Frontal cortex (tissue), 4 donors: ENCODE data around the gene ABCA12. TPM values are rescaled to one million over a fixed set of nuclear protein-coding genes. Genes with fewer than 3 reads are reported as not detected.

Experiments used
- DNase-seq, 2 donors: peaks; one replicate each; pipeline ENCODE4 v3.0.0; 2012; ENCODE audit warnings: low spot score in 2 of 2
- FAIRE-seq: peaks from 2 replicates; lab custom pipeline; 2012; peaks lifted over from hg19 to GRCh38; lab: Jason Lieb, UNC
- total RNA-seq: library from RNA; depleted of rRNA; stranded (reverse); fragments of >200 nt; gene quantifications from one replicate; pipeline ENCODE4 v1.2.3, GENCODE V29; 2014
- donor health status: control.
- donor health status: control.
- donor health status: control.

ABCA12 gene
- total RNA-seq, 1 donor from 2014 or later, result 0.41 TPM

DNA sequence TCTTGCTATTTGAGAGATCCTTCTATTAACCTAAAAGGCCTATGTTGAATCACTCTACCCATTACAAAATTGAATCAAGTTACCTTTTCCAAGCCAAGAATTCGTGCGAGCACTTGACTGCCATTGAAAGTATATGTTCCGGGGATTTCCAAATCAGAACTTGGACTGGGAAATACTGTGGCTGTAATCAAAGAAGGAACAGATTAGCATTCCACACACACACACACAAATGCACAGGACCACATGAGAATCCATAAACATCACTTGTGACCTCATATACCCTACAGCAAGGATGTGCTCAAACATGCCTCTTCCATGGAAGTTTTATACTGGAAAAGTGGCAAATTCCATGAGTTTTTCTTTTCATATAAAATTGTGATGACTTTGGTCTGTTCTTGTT is 86.0 kb downstream of the ABCA12 start:
- FAIRE-seq, result no peak

DNA sequence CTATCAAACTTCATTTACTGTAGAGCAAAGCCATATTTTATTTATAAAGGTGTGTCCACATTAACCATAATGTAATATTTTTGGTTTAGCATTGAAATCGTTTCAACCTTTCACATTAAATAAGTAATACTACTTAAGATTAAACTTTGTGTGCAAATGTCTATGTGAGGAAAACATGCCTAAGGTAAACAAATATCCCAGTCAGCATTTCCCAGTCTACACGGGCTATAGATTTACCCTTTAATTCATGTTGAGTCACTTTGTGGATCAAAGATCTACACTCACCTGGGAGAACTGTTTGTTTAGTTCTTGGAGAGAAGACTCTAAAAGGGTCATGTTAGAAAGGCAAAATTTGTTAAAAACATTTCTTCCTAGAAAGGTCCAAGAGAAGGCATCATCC is 89.1 kb downstream of the ABCA12 start:
- FAIRE-seq (no peak), DNase-seq (no peak)

More for the DNA sequence above, 86.0 kb downstream of the ABCA12 start:
- DNase-seq, result no peak

DNA sequence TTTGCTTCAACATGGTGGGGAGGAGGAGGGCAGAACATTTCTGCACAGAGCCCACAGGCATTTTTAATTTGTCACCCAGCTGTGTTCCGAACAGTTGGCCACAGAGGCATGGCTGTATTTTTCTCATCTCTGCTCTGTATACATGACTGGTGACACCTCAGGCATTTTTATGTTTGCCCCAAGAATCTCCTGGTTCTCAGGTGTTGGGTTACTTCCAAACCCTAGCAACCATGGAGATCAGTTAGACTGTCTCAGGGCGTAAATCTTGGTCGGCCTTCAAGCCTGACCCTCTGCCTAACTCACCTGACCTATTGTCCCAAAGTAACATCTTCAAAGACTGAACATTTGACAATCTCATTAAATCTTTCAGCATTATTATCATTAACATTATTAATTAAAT is 100.0 kb downstream of the ABCA12 start:
- DNase-seq, result no peak
- no peak for FAIRE-seq

DNA sequence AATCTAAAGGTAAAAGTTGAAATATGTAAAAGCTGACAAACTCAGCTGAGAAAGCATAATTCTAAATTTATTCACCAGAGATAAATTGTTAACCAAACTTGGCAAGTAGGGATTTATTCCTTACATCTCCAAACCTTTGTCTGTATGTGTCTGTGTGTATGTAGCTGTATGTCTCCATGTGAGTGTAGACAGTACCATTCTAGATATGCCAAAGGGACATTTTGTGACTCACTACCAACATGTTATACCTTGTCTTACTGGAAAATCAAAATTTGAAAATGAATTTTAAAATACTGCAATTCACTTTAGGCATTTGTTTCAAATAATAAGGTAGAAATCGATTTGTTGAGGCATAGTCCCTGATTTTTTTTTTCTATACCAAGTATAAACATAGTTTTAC is 102.1 kb downstream of the ABCA12 start:
- FAIRE-seq (no peak), DNase-seq (no peak)

DNA sequence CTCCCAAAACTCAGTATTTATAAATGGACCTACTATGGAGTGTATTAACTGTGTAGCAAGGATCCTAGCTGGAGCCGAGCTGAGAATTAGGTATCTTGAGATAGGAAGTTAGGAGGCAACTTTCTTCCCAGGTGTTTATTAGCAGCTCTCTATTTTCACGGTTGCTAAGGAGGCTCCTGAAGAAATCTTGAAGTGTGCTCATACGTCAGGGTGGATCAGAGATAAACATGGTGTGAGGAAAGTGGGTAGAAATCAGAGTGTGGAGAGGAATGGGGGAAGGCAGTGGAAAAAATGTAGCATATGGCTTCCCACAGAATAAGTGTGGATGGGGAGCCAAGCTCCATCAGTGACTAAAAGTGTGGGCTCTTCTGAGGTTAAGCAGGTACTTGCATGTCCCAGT is 104.3 kb downstream of the ABCA12 start:
- DNase-seq (no peak), FAIRE-seq (no peak)

DNA sequence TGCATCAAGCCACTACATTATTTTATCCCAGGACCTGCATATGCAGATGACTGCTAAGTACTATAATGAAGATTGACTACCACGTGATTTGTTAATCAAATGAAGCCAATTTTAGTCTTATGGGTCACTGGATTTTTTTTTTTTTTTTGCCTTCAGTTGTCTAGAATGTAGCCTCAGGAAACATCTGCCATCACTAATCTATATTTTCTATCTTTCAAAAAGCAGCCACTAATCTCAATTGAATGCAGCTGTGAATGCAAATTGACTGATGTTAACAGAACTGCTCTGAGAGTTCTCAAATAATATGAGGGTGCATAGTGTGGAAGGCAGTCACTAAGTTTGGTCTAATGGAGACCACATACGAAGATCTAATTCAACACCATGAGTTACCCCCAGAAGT is 106.3 kb downstream of the ABCA12 start:
- no peak for FAIRE-seq
- no peak for DNase-seq

DNA sequence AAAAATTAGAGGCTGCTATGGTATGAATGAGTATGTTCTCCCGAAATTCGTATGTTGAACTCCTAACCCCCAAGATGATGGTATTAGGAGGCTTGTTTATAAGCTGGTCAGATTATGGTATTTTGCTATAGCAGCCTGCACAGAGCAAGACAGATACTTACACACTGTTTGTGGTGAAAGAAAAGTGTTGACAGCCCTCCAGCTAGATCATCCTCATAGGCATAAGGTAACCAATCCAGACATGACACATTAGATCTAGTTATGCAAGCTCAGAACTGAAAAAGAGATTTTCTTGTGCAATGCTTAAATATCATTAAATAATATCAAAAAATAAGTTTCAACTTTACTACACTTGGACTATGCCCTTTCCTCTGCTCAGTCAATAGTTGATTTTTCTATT is 107.1 kb downstream of the ABCA12 start:
- FAIRE-seq, result no peak

DNA sequence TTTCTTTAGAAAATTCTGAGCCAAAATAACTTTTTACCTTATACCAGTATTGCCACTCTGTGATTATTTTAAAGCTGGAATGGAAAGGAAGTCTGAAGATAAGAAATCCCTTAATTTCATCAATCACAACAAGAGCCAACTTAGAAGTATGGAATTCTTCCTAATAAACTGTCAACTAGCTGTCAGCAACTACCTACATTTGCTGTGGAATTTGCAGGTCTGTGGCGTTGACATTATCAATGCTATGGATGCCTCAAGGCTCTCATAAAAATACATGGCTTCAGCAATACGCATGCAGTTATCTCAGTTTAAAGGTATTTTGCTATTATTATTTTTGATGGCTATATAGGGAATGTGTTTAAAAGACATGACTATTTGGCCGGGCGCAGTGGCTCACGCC is 108.5 kb downstream of the ABCA12 start:
- DNase-seq, result no peak
- no peak for FAIRE-seq

More for the DNA sequence above, 107.1 kb downstream of the ABCA12 start:
- DNase-seq, result no peak

DNA sequence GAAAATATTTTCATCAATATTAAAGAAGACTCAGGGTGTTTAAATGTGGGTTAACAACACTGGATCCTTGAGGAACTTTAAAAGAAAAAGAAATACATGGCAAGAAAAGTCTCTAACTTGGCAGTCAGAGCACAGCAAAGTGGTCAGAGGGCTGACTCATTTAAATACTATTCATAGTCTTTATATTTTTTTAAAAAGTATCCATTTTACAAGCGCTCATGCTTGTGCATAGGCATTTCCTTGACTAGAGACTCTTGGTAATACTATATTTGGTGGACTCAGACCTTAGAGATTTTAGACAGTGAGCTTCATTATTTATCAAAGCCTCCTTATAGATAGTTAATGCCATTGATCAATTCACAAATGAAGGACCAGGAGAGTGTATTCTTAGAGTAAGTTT is 110.2 kb downstream of the ABCA12 start:
- no peak for FAIRE-seq

DNA sequence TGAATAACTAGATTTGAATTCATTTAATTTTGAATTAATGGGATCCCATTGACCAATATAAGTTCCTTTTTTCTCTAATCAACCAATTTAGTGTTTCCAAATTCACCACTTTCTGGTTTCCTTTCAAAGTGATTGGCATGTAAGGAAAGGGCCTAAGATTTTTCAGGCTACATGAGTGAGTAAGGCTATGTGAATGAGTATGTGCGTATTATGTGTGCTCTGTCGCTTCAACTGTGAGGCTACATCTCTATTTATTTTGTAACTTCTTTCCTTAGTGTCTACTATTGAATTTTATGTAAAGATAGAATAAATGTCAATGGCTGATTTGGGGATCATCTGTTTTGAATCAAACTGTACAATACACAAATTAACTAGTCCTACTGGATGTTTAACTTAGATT is 110.6 kb downstream of the ABCA12 start:
- no peak for FAIRE-seq

More for the DNA sequence above, 110.2 kb downstream of the ABCA12 start:
- DNase-seq, result no peak

DNA sequence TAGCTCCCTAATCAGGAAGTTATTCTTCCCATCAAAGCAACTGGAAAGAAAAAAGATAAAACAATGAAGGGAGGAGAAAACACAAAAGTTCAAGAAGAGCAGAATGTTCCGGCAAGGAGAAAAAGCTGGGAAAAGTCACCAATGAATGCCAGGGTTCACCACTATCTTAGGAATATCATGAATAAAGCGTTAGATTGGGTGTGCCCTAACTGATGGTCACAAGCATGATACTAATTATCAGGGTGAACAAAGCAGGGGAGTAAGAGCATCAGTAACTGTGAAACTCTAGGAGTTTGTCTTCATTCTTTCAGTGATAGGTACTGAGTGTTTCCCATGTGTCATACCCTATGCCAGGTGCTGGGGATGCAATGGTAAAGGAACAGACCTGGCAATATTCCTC is 115.5 kb downstream of the ABCA12 start:
- FAIRE-seq, result no peak
- DNase-seq, result no peak

More for the DNA sequence above, 110.6 kb downstream of the ABCA12 start:
- no peak for DNase-seq

DNA sequence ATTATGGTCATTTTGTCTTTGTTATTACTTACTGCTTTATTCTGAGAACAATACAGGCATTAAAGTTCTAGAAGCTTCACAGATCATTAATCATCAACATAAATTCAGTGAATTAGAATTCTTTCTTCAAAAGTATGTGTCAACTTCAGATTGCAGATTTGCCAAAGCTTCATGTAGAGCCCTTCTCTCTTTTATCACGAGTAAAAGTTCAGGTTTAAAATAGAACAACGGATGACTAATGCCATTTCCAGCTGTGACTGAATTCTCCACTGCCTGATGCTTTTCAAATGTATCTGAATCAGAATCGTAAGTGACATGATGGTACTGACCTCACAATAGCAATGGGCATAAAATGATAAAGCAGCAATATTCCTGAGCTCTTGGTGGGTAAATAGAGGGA is 116.0 kb downstream of the ABCA12 start:
- no peak for FAIRE-seq

DNA sequence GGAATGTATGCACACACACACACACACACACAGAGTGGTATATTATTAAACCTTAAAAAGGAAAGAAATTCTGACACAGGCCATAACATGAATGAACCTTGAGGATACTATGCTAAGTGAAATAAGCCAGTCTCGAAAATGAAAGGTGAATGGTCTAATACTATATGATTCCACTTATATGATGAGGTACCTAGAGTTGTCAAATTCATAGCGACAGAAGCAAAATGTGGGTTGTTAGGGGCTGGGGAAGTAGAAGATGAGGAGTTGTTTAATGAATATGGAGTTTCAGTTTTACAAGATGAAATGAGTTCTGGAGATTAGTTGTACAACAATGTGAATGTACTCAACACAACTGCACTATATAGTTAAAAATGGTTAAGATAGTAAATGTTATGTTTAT is 118.1 kb downstream of the ABCA12 start:
- FAIRE-seq (no peak), DNase-seq (no peak)

More for the DNA sequence above, 116.0 kb downstream of the ABCA12 start:
- DNase-seq, result no peak

DNA sequence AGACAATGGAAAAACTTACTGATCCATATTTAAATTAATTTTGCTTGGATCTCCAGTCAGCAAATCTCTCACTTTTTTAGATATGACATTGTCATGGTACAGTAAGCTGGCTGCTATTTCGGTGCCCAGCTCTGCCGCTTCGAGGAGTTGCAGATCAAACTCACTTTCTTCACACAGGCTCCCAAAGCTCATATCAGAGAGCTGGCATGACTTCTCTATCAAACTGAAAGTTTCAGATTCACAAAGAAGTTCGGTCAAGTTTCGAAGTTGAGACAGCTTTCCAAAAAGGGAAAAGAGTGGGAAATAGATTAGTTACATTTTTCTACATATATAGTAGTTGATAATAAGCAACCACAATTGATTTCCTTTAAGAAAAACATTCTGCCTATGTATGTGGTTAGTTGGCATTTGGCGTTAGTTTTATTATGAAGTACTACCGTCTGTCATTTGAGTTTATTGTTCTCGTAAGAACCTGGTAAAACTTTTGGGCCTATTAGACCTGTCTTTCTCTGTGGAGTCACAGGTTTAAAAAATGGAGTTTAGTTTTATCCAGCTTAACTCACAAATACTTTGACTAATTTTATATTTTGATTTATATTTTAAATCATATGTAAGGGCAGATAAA is 118.8 kb downstream of the ABCA12 start:
- DNase-seq (no peak), FAIRE-seq (no peak)

DNA sequence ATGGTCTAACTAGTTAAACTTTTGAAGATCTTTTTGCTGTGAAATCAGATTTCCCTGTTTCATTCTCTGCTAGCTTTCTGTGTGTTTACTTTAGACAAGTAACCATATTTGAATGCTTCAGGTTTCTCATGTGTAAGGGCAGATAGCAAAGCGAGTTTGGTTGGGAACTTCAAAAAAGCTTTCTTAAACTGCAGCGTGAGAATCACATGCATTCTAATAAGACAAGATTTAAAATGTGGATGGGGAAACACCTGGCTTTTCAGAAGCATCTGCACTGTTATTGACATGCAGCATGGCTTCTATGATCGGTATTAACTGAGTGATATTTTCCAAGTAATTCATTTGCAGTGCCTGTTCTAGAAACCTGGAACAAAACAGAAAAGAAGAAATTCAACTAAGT is 119.3 kb downstream of the ABCA12 start:
- DNase-seq, result no peak
- FAIRE-seq, result no peak

DNA sequence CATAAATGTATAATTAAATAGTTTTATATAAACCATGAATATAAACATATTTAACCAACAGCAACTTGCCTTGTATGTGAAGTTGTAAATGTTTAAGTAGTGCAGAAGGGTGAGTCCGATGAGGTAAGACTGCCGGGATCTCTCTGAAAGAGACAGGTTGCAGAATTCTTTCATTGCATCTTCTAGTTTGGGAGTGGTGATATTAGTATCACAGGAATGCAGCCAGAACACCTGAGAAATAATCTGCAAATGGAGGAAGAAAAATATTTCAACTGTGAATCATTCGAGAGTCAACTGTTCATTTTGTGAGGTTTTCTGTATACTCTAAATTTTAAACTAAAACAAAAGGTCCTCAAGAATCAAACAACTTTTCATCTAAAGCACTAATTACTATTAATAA is 123.0 kb downstream of the ABCA12 start:
- FAIRE-seq (no peak), DNase-seq (no peak)

DNA sequence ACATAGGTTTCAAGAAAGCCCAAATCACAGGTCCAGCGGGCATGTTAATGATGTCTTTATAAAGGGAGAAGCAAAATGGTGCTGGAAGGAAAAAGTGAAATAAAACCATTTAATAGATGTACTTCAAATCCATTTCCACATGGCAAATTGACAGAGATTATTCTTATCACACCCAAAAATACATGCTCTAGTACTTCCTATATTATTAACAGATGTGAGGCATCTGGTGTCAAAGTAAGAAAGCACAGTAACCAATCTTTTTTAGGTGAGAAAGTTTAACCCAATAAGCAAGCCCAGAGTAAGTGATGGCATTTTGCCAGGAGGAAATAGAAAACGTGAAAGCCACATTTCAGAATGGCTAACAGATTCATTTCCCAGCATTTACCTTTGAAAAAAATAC is 128.0 kb downstream of the ABCA12 start:
- FAIRE-seq, result no peak

DNA sequence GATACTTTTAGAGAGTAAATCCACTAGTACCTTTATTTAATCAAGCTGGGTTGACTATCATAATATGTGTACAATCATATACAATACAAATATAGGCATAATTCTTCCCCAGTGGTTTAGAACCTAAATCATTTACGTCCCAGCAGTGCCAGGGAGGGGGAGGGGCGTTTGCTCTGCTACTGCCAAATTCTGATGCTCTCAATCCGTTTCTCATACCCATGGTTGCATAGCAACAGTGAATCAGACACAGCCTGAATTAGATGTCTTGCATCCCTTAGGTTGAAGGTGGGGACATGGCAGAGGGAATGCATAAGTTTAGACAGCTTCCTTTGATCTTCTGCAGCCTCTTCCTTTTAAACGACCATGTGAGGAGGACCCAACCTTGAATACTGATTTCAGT is 135.4 kb downstream of the ABCA12 start:
- peak in 1 of 2 donors; percentile 11 for DNase-seq
- no peak for FAIRE-seq

More for the DNA sequence above, 128.0 kb downstream of the ABCA12 start:
- no peak for DNase-seq

DNA sequence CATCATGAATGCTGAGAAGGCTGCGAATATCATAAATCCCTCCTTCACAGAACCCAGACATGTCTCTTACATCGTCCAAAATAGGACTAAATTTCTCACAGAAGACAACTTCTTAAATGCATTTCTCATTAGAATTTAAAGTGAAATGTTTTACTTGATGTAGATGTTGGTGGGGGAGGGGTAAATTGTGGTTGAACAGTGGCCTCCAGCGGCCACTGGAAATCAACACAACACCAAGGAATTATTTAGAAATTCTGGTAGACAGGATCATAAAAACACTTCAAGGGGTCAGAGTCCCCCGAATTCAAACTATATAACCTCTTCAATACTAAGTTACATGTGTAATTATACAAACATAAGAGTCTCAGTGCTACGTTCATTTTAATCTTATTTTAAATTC is 135.9 kb downstream of the ABCA12 start:
- no peak for DNase-seq
- peak; percentile 84 for FAIRE-seq

DNA sequence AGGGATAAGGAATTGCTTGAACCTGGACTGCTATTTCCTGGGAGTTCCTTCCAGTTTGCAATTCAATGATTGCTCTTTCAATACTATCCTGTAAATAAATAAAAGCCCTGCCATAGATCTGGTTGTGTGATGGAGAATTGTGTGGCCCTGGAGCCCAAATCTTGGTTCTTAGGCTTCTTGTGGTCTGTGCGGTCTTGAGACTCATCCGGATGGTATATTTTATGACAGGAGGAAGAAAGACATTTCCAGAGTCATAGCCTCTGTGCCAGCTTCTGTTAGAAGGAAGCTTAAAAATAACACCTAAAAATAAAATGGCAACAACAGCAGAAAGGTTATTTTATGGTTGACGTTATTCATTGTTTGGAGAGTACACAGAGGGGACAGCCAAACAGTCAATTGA is 137.7 kb downstream of the ABCA12 start:
- DNase-seq (no peak), FAIRE-seq (no peak)

DNA sequence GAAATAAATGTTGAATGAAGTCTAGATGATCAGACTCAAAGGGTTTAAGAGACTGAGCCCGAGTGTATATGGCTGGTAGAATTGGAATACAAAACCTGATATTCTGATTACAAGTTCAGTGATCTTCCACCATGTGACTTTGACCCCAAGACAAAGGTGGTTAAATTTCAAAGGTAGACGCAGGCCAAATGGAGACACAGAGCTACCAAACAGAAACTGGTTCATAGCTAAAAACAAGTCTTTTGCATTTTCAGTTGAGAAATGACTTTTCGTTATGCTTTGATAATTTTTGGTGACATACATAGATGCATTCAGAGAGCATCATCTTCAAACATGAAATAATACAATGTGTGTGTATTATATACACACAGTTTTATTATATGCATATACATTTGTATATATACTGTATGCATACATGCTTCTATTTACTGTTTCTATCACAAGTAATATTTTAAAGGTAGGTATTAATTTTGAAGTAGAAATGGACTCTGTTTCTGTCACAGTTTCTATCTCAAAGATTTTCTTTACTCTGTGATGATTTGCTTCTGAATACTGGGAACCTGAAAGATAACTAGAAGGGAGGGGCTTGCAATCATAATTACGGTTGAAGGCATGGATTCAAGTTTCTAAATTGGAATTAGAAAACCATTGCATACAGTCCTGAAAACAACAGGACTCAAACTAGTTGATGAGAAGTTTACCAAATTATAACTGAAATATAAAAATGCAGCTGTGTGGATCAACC is 142.3 kb downstream of the ABCA12 start:
- FAIRE-seq, result no peak

DNA sequence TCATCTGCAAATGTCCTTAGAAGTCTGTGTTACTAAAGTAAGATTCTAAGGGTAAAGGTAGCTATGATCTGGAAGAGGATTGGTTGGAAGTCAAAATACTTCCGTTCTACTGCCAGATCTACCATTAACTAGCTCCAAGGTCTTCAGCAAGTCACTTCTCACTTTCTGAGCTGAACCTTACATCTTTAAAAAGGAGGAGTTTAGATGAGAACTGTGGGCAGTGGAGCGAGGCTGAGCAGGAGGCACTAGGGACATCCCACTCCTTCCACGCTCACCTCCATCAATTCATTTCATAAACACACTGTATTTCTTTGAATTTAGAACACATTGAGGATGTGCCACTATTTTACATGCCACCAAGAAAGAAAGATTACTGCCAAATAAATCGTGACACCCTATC is 143.0 kb downstream of the ABCA12 start:
- no peak for FAIRE-seq

More for the DNA sequence above, 142.3 kb downstream of the ABCA12 start:
- no peak for DNase-seq

More for the DNA sequence above, 143.0 kb downstream of the ABCA12 start:
- DNase-seq, result no peak
